ENCODE measurements around the gene FKBP4. TPM values are rescaled to one million over a fixed set of nuclear protein-coding genes. Genes with fewer than 3 reads are reported as not detected.

FKBP4 gene
- total RNA-seq, 4 donors from 2014 or later = 29.1 to 51.0 (median 38.8) TPM

DNA sequence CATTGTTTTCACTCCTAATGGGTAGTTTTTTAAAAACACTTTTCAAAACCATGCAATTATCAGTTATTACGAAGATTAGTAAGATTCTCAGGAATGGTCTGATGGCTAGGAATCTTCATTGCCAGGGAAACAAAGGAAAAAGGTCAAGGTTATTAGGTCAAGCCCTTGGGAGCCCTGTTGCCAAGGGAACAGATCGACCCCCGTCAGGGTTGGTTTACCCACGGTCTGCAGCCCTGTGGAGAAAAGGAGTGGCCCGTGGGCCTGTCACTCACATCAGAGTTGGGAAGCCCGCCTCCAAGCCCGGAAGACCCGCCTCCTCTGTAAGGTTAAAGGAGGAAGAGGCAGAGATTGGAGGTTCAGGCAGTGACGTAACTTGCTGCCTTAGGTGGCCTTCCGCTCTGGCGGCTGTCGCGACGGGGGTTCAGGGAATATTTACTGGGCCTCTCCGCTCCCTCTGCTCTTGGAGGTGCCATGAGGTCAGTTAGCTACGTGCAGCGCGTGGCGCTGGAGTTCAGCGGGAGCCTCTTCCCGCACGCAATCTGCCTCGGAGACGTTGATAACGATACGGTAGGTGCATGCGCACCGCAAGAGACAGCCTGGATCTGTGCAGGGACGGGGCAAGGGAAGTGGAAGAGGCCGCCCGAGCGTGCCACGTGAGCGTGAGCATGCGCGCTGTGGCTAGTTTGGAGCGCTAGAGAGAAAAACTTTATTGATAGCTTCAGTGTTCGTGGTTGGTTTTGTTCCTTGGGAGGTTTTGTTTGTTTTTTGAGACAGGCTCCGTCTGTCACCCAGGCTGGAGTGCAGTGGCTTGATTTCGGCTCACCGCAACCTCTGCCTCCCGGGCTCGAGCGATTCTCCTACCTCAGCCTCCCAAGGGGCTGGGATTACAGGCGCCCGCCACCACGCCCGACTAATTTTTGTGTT lies 17.8 kb downstream of the FKBP4 start, which contains the start of gene ITFG2:
TSS of gene ITFG2 (plus strand) at position 379 of the 924 bp plus-strand sequence. CDS start at position 472, 93 bp downstream.
- peaks cover 0 to 33% (median 14%) of the 10 kb centered on the region in 4 donors for H3K4me1 ChIP-seq
- 1% methylated on average over 48 of the region's 48 CpGs for WGBS, 2 donors
- DNase-seq (ENCODE audit: low spot score in 2 of 2) = peak; percentile 97 to 98
- H3K36me3 ChIP-seq = peaks cover 0 to 24% (median 0%) of the 10 kb centered on the region in 3 donors
- peak within 1 kb of the TSS; percentile 74 to 92 (median 90) for H3K27ac ChIP-seq
- no peaks in the 10 kb centered on the region for H3K9me3 ChIP-seq
- peak within 1 kb of the TSS; percentile 37 to 95 (median 59) for H3K4me3 ChIP-seq
- no peaks in the 10 kb centered on the region for H3K27me3 ChIP-seq
- peak; percentile 85 to 94 for TF ChIP-seq POLR2A (IDR thresholded peaks at IDR 0.05)
- TF ChIP-seq EP300 (IDR thresholded peaks at IDR 0.05) = peak; percentile 93 to 99
- TF ChIP-seq, protein P1, sequence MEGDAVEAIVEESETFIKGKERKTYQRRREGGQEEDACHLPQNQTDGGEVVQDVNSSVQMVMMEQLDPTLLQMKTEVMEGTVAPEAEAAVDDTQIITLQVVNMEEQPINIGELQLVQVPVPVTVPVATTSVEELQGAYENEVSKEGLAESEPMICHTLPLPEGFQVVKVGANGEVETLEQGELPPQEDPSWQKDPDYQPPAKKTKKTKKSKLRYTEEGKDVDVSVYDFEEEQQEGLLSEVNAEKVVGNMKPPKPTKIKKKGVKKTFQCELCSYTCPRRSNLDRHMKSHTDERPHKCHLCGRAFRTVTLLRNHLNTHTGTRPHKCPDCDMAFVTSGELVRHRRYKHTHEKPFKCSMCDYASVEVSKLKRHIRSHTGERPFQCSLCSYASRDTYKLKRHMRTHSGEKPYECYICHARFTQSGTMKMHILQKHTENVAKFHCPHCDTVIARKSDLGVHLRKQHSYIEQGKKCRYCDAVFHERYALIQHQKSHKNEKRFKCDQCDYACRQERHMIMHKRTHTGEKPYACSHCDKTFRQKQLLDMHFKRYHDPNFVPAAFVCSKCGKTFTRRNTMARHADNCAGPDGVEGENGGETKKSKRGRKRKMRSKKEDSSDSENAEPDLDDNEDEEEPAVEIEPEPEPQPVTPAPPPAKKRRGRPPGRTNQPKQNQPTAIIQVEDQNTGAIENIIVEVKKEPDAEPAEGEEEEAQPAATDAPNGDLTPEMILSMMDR (IDR thresholded peaks at IDR 0.05) = peak in 2 of 5 experiments; percentile 20 to 62

DNA sequence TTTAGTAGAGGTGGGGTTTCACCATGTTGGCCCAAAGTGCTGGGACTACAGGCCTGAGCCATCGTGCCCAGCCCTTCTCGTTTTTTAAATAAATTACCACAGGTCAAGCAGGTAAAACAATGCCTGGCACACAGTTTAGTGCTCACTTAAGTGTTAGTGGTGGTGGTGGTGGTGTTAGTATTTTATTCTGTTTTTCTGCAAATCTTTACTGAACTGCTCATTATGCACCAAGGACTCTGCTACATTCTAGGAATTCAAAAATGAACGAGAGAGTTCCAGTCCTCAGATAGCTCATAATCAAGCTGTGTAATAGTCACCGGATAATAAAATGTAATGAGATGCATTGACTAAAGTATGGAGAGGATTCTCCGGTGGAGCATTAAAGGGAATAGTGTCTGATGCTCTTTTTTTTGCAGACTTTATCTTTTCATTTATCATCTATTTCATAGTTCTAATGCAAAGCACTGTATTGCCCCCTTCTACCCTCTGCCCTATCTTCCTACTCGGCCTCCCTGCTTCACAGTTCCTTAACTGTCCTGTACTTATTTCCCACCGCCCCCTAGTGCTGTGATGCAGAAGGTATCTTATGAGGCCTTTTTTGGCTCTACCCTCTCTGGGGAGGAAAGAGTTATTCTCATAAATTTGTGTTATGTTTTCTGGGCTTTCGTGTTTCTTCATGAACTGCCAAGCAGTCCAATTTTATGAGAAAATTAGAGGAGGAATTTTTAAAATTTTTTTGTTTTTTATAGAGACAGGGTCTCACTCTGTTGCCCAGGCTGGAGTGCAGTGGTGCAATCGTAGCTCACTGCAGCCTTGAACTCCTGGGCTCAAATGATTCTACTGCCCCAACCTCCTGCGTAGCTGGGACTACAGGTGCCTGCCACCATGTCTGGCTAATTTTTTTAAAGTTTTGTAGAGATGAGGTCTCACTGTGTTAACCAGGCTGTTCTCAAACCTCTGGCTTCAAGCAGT lies 18.7 kb downstream of the FKBP4 start:
- peak in 1 of 2 donors; percentile 62 for DNase-seq (ENCODE audit: low spot score in 2 of 2)
- Histone ChIP-seq H3K27me3 (no peaks in the 10 kb centered on the region), H3K9me3 (no peaks in the 10 kb centered on the region), H3K27ac (peak overlapping the region; percentile 74 to 92 (median 90)), H3K36me3 (peaks cover 0 to 29% (median 6%) of the 10 kb centered on the region in 3 donors), H3K4me3 (peak overlapping the region; percentile 37 to 95 (median 59)), H3K4me1 (peaks cover 0 to 33% (median 14%) of the 10 kb centered on the region in 4 donors)
- 9 to 11% methylated on average over 10 of the region's 10 CpGs for WGBS, 2 donors
- no peak for TF ChIP-seq POLR2A (IDR thresholded peaks at IDR 0.05)
- TF ChIP-seq EP300 (IDR thresholded peaks at IDR 0.05) = no peak
- TF ChIP-seq, protein P1 (IDR thresholded peaks at IDR 0.05) = peak in 4 of 5 experiments; percentile 34 to 54 (median 48)

DNA sequence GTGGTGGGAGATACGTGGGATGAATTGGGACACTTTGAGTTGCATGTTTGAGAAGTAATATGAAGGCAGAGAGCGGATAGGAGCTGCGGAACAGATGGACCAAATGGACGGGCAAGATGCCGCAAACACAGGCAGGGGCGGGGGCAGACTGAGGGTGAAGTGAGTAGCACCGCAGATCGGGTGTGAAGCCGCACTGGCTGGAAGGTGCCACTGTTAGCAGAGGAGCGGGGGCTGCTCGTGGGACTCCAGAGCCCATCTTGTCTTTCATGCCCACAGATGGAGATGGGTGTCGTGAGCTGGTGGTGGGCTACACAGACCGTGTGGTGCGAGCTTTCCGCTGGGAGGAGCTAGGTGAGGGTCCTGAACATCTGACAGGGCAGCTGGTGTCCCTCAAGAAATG lies 25.0 kb downstream of the FKBP4 start:
- H3K27ac ChIP-seq = no peak overlapping the region
- no peaks in the 10 kb centered on the region for H3K27me3 ChIP-seq
- WGBS, 2 donors = 88 to 93% methylated on average over 15 of the region's 15 CpGs
- no peak overlapping the region for H3K4me3 ChIP-seq
- no peaks in the 10 kb centered on the region for H3K9me3 ChIP-seq
- TF ChIP-seq, protein P1 (IDR thresholded peaks at IDR 0.05) = no peak
- TF ChIP-seq POLR2A (IDR thresholded peaks at IDR 0.05) = no peak
- TF ChIP-seq EP300 (IDR thresholded peaks at IDR 0.05) = no peak
- DNase-seq (ENCODE audit: low spot score in 2 of 2) = no peak
- H3K36me3 ChIP-seq = peaks cover 6 to 88% (median 24%) of the 10 kb centered on the region in 3 donors
- peaks cover 0 to 18% (median 0%) of the 10 kb centered on the region in 4 donors for H3K4me1 ChIP-seq

DNA sequence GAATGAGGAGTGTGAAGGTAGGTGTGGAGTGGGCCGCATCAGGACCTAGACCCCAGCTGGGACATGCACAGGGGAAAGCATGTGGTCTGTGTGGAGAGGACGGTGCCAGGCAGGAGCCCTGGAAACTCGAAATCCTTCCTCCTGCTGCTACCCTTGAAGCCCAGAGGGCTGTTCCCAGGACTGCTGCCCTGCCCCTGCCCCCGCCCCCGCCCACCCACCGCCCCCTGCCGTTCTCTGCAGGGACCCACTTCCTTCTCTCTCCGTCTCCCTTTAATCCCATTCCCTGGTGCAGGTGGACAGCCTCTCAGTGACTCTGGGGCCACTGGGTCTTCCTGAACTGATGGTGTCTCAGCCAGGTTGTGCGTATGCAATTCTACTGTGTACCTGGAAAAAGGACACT lies 25.7 kb downstream of the FKBP4 start:
- peak overlapping the region in 1 of 4 donors; percentile 10 for H3K27ac ChIP-seq
- H3K36me3 ChIP-seq = peaks cover 6 to 95% (median 24%) of the 10 kb centered on the region in 3 donors
- H3K4me1 ChIP-seq = peaks cover 0 to 18% (median 0%) of the 10 kb centered on the region in 4 donors
- no peaks in the 10 kb centered on the region for H3K9me3 ChIP-seq
- no peak for DNase-seq (ENCODE audit: low spot score in 2 of 2)
- 73 to 77% methylated on average over 9 of the region's 9 CpGs for WGBS, 2 donors
- H3K4me3 ChIP-seq = no peak overlapping the region
- TF ChIP-seq, protein P1 (IDR thresholded peaks at IDR 0.05) = no peak
- TF ChIP-seq EP300 (IDR thresholded peaks at IDR 0.05) = no peak
- no peak for TF ChIP-seq POLR2A (IDR thresholded peaks at IDR 0.05)
- no peaks in the 10 kb centered on the region for H3K27me3 ChIP-seq
